HG02884 (cell line): ENCODE measurements around the gene MRPS23.

Experiments used
- ATAC-seq: cut with Tn5 transposase; IDR thresholded peaks from one replicate; pipeline ENCODE4 v1.9.1; 2021; ENCODE audit warnings: mild to moderate bottlenecking, moderate library complexity; ENCODE audit not compliant: unreplicated experiment

Gene MRPS23

GRCh38 chr17:57849874-57850754 is at the start of gene MRPS23:
TSS of gene MRPS23 (minus strand) at chr17:57850044. CDS start at chr17:57850010, 34 bp downstream.
- ATAC-seq: peak; percentile 87

DNA sequence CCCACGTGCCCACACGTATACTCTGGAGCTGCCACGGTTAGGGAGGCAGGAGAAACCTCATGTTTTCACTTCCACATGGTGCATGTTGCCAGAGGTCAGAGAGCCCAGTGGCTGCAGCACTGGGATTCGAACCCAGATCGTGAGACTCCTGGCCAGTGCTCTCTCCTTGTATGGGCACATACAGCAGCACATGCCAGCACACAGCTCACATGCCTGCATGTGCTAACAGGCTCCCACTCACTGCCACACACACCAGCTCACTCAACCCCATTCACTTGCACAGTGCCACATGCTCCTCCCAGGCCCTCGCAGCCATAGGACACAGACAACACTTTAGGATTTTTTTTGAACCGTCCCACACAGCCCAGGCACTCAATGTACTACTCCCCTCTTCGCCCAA is 49.5 kb upstream of the MRPS23 start:
- ATAC-seq: no peak

DNA sequence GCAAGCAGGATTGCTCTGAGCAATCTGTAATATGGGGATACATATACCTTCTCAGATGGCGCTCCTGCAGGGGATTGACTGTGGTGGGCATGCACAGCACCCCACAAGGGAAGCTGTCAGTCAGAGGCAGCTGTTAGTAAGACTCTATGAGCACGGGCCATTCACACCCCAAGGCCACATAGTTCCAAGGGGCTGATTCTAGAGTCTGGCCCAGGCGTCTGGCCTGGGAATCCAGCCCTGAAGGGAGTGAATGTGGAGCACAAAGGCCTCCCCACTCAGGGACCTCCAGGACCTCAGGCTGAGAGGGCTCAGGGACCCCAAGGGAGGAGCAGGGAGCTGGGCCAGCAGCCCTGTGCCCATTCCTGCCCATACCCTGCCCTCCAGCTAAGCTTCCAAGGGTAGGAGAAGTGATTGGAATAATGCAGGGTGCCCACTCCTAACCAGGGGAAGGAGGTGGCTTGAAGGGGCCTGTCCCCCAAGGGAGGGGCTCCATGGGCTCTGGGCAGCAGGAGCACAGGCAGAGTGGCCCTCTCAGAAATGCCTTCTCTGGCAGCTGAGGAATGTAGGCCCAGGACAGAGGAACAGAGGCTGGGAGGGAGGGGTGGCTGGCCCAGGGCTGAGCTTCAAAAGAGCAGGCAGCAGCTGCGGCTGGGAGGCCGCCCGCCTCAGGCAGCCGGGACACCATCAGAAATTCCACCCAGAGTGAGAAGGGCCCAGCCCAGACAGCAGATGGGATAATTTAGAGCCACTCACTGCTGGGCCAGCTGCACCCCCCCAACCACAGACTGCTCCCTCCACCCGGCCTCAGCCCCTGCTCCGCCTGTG is 48.9 kb upstream of the MRPS23 start:
- ATAC-seq: no peak

GRCh38 chr17:57895382-57896060 is 45.7 kb upstream of the MRPS23 start:
- ATAC-seq: no peak

DNA sequence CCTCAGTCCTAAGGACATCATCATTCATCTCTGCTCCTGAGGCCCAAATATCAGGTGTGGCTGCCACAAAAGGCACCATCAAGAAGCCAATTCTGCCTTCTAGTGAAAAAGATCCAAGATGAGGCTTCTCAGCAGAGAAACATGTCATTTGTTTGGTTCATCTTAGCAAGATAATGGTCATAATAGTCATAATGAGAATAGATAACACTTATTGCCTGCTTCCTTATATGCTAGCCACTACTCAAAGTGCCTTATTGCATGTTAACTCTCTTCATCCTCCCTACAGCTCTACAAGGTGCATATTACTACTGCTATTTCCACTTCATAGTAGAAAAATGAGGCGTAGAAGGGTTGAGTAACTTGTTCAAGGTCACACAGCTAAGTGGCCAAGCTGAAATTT is 45.0 kb upstream of the MRPS23 start:
- ATAC-seq: no peak

- ATAC-seq: no peak
Measured at GRCh38 chr17:57892820-57893595, 43.2 kb upstream of the MRPS23 start.

DNA sequence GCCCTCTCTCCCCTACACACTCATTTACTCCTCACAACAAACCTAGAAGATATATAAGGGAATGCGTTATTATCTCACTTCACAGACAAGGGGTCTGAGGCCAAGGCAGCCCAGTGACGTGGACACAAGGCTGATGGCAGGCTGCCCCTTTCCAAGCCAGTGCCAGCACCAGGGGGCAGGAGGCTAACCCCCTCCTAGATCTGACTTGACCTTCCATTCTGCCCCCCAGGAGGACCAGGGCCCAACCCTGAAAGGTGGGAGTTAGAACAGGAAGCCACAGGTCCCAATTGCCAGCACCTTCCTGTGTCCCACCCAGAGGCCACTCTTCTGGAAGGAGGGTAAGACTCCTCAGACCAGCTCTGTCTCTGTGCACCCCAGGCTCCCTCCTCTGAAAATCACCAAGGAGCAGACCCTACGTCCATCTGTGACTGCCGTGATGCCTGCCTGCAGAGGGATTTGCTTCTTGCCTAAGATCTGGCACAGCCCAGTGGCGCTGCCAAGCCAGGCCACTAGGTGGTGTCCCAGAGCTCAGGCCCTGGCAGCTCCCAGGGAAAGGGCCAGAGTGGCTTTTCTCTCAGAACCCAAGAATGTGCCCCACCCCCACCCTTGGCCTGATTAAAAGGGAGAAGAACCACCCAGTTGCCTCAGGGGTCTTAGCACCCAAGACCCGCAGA is 42.4 kb upstream of the MRPS23 start:
- ATAC-seq: no peak

- ATAC-seq: no peak
Measured at GRCh38 chr17:57890857-57891232, 41.0 kb upstream of the MRPS23 start.

DNA sequence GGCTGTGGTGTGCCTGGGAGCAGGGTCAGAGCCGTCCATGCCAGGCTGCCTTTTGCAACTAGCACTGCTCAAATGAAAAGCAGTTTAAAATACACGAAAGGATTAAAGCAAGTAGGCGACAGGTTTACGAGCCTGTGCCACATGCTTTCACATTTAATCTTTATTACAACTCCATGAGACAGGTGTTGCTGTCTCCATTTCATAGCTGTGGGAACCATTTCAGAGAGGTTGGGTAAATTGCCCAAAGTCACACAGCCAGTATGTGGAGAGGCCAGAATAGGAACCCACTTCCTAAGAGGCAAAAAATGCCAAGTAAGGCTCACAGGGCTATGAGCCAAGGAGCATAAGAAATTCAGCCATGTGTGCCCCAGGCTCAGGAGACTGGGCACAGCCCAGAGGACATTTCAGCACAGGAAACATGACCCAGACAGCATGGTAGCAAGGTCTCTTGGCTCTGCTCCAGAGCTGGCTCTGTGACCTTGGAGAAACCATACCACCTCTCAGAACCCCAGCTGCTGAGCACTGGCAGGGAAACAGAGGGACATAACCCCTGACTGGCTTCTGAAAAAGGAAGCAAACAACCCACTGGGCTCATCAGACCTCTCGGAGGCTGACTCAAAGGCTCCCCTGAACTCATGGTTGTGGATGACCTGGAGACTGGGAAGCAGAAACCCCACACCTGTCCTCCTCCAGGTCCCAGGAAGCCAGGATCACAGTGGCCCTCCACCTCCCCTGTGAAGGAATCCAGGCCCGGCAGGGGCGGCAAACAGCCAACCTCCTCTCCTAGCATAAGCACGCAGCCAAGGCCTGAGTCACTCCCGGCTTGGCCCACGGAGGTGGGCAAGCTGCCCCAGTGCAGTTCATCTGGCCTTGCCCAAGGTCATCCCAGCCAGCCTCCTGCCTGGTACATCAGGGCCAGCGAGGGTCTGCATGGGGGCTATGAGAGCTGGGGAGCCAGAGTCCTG is 40.3 kb upstream of the MRPS23 start:
- no peak for ATAC-seq

GRCh38 chr17:57889252-57889651 is 39.4 kb upstream of the MRPS23 start:
- ATAC-seq: no peak

- no peak for ATAC-seq
Measured at GRCh38 chr17:57888311-57889216, 38.7 kb upstream of the MRPS23 start.

- no peak for ATAC-seq
Measured at GRCh38 chr17:57887161-57887560, 37.3 kb upstream of the MRPS23 start.

DNA sequence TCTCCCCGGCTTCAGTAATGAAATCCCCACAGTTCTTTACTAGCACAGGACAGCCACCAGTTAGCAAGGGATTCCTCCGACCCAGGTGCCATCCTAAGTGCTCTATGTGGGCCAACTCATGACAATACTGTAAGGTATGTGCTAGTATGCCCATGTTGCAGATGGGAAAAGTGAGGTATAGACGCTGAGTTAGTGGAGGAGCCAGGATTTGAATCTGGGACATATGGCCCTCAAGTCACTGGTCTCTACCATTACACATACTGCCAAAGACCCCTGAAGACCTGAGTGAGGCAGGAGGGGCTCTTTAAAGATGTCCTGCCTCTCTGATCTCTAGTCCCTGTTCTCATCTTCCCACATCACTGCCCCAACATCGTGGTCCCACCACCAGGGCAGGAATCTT is 36.2 kb upstream of the MRPS23 start:
- no peak for ATAC-seq

DNA sequence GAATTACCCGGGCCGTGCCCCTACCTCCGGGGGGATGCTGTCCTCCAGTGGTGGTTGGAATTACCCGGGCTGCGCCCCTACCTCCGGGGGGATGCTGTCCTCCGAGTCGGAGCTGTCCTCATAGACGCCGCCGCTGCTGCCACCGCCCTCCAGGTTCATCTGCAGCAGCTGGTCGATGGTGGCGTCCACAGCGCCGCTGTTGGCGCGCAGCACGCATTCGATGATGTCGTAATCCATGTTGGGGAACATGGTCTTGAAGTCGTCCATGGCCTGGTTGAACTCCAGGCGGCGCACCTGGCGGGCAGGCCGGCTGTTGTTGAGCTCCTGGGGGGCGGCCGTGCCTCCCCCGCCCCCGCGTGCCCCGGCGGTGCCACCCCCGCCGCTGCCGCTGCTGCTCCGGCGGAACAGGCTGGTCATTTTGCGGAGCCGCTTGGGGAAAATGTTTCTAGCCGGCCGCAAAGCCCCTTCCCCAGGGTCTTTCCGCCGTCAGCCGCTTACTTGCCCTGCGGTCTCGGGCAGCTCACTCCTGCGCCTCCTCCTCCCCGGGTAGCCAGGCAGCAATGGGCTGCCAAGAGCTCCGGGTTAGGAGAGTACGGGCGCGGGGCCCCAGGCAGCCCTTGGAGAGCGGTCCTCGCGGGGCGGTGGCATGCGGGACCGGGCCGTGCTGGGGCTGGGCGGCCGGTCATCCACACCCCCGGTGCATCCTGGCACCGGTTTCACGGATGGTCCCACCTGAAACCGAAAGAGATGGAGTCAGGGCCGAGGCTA is 35.5 kb upstream of the MRPS23 start:
- ATAC-seq: no peak

GRCh38 chr17:57881783-57882351 is 32.0 kb upstream of the MRPS23 start:
- ATAC-seq: no peak

DNA sequence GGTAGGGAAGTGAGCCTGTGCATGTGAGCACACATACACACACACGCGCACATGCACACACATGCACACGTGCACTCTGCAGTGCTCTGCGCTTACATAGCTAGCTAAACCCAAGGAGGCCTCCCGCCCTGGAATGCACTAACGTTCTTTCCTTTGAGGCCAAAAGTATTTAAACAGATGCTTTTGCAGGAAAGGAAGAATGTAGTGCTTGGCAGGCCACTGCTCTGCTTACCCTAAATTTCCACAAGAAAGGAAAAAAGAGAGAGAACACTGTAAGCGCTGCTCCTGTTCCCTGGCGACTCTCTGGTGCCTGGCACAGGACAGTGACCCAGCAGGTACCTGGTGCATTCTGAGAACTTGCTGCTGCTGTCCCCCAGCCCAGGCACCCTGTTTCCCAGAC is 31.3 kb upstream of the MRPS23 start:
- ATAC-seq: no peak

- no peak for ATAC-seq
Measured at GRCh38 chr17:57880086-57880456, 30.2 kb upstream of the MRPS23 start.
